HG02623 (cell line): ENCODE data around the gene CFAP92.
"Not testable (repeated sequence)": the region's sequence is repeated elsewhere in the genome, so short reads cannot be mapped to it uniquely, and the experiment has no call there.

Experiments used
- ATAC-seq: cut with Tn5 transposase; IDR thresholded peaks from one replicate; pipeline ENCODE4 v1.9.1; 2021; ENCODE audit warnings: moderate library complexity; ENCODE audit not compliant: unreplicated experiment

CFAP92 gene

DNA sequence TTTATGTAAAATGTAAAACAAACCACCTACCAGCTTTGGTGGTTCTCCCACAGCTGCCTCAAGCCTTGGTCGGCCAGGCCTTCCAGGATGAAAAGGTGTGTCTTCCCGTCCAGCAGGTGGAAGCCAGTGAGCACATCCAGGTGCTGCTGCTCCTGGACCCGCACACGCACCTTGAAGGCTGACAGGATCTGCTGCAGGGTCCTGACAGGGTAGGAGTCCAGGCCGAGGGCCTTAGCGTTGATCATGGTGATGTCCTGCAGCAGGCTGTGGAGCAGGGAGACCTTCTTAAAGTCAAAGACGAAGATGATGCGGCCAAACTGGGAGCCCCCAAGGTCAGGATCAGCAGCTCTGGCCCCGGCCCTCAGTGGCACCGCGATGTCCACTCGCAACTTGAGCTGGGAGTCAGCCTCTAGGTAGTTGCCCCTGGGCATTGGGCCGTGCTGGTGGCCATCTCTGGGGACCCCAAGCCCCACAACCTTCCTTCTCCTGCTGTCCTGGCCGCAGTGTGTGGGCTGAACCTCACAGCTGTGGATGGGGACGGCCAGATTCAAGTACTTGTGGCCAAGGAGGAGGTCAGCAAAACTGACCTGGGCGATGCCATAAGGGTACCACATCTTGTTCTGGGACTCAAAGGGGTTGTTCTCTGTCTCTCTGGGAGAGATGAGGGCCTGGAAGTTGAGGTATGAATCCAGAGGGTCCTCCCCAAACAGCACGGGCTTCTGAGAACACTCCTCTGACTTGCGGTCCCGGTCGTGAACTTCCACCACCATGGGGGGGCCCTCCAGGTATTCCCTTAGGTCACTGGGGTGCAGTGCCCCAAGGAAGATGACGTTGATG is 48.6 kb downstream of the CFAP92 start:
- ATAC-seq: no peak

GRCh38 chr3:128942161-128942952 is 51.5 kb downstream of the CFAP92 start:
- no peak for ATAC-seq

GRCh38 chr3:128940252-128940651 is 53.6 kb downstream of the CFAP92 start:
- ATAC-seq: no peak

- no peak for ATAC-seq
Measured at GRCh38 chr3:128936341-128936740, 57.5 kb downstream of the CFAP92 start.

- no peak for ATAC-seq
Measured at GRCh38 chr3:128935922-128936321, 58.0 kb downstream of the CFAP92 start.

- ATAC-seq: no peak
Measured at GRCh38 chr3:128933922-128934253, 60.0 kb downstream of the CFAP92 start.

DNA sequence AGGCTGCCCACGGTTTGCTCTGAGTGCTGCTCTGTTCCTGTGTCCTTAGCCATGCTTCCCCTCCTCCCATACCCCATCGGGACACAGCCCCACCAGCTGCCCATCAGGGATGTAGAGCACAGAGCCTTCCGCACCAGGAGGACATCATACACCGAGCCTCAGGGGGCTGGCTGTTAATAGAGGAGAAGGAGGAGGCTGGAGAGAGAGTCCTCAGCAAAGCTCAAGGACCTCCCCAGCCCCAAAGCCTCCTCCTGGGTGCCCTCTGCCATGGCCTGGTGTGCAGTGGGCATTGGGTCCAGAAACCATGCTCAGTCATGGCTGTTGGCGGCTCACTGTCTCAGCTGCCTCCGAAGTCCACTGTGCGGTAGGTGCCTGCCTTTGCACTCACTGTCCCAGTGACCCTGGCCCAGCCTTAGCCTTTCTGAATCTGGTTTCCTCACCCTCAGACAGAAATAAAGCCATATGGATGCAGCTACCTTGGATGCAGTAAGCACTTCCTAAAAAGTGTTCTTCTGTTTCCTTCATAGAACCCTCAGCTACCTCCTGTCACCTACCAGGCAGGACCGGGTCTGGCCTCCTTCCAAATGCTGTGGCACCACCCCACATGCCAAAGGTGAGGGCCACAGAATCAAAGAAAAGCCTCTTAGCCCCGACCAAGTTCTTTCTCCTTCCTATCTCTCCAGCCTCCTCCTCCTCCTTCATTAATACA is 60.5 kb downstream of the CFAP92 start:
- no peak for ATAC-seq

GRCh38 chr3:128932516-128933212 is 61.2 kb downstream of the CFAP92 start:
- no peak for ATAC-seq

DNA sequence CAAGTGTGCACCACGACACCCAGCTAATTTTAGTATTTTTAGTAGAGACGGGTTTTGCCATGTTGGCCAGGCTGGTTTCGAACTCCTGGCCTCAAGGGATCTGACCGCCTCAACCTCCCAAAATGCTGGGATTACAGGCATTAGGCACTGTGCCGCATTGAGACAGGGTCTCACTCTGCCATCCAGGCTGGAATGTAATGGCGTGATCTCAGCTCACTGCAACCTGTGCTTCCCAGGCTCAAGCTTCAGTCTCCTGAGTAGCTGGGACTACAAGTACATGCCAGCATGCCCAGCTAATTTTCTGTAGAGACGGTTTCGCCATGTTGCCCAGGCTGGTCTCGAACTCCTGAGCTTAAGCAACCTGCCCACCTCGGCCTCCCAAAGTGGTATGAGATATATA is 62.8 kb downstream of the CFAP92 start:
- no peak for ATAC-seq

DNA sequence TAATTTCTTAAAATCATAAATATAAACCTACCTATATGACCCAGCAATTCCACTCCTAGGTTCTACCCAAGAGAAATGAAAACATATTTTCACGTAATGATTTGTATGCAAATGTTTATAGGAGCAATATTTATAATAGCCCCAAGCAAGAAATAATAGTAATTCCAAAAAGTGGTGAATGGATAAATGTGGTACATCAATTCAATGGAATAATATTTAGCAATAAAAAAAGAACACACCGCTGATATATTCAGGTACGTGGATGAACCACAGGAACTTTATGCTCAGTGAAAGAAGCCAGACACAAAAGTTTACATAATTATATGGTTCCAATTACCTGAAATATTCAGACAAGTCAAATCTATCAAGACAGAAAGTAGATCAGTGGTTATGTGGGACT is 64.5 kb downstream of the CFAP92 start:
- ATAC-seq: no peak

- not testable (repeated sequence) for ATAC-seq
Measured at GRCh38 chr3:128923986-128924385, 69.9 kb downstream of the CFAP92 start.

DNA sequence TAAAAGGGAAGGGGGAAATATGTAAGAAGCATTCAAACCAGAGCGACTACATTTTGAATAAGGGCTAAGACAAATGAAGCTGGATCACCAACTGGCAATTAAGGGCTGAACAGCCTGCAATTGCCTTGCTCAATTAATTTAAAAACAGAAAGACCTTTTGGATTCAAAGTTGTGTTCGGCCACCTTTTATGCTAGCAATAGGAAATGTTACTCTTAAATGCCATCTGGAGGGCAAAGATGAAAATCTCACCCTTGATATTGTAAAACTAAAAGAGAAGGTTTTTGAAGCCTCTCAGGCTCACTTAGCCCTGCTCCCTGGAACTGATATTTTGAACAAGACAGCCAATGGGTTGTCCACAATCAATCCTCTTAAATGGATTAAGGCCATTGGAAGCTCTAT is 70.3 kb downstream of the CFAP92 start:
- no peak for ATAC-seq

GRCh38 chr3:128922804-128923459 is 70.9 kb downstream of the CFAP92 start:
- ATAC-seq: no peak

GRCh38 chr3:128919988-128920387 is 73.9 kb downstream of the CFAP92 start:
- no peak for ATAC-seq

GRCh38 chr3:128917291-128917690 is 76.6 kb downstream of the CFAP92 start:
- ATAC-seq: no peak

DNA sequence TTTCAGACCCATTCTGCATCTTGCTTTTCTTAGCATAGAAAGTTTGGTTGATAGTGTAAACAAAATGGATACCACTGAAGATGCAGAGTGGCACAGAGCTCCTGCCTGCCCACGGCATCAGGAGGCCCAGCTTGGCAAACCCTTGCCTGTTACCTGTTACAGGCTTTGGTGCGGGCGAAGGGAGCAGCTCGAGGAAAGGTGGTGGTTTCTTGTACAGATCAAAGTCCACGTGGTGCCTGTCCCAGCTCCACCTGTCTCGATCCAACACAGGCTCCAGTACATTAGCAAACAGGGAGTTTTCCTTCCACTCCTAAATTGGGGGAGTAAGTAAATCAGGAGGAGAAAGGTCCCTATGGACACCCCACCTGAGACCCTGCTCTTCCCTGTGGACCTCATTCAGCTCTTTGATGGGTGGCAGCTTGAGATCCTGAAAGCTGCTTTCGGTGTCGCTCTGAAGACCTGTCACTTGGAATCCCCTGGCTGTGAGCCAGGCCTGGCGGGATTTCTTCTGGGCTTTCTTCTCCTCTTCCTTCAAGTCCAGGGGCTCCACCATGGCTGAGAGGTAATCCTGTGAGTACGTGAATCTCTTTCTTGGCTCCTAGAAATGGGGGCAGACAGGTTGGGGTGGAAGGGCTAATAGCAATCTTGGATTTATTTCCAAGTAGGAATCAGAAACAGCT is 78.8 kb downstream of the CFAP92 start:
- ATAC-seq: no peak

DNA sequence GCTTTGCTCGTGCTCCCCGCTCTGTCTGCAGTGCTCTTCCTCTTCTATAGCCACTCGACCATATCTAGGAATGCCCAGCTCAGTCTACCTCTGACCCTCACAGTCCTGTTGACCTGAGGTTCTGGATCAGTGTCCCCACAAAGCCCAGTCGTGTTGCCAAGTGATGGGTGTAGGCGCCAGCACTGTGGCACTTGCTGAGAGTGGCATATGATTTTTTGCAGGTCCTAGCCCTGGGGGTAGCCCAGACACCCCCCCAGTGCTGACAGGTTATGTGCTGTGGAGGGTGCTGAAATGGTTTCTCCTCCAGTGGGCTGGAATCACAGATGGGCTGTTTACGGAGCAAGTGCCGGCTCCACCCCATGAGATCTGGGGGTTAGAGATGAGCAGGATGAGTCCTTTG is 82.0 kb downstream of the CFAP92 start:
- ATAC-seq: no peak

- ATAC-seq: no peak
Measured at GRCh38 chr3:128910006-128910405, 83.9 kb downstream of the CFAP92 start.

- ATAC-seq: no peak
Measured at GRCh38 chr3:128908951-128909350, 84.9 kb downstream of the CFAP92 start.
